Mesenchymal stem cell (in vitro differentiated cells and primary cell): Measurements from ENCODE around the gene SULF2.
A peak's percentile ranks its signal among the peaks of the same experiment; 100 is the strongest.

Experiments
- DNase-seq: peaks from one replicate; pipeline ENCODE4 v3.0.0-alpha.2; 2013
- H2AFZ ChIP-seq: one replicate; pipeline ENCODE4 v1.6.1; 2013; ENCODE audit warnings: low read depth, mild to moderate bottlenecking, control low read depth, inconsistent platforms, low read length, moderate library complexity
- H2AK5ac ChIP-seq: 2 replicates; pipeline ENCODE4 v1.6.1; 2013; ENCODE audit warnings: low read length, moderate library complexity, mild to moderate bottlenecking, inconsistent platforms; ENCODE audit not compliant: severe bottlenecking
- H2BK120ac ChIP-seq: one replicate; pipeline ENCODE4 v1.6.1; 2013; ENCODE audit warnings: low read depth, mild to moderate bottlenecking, inconsistent platforms, low read length, moderate library complexity
- H2BK12ac ChIP-seq, 2 experiments: one replicate each; pipeline ENCODE4 v1.6.1; 2013; ENCODE audit warnings: inconsistent platforms in 2 of 2, low read length in 2 of 2, mild to moderate bottlenecking in 2 of 2, moderate library complexity in 2 of 2, control low read depth in 1 of 2
- H2BK15ac ChIP-seq: one replicate; pipeline ENCODE4 v1.6.1; 2013; ENCODE audit warnings: mild to moderate bottlenecking, low read depth, inconsistent platforms; ENCODE audit not compliant: poor library complexity, severe bottlenecking
- H2BK5ac ChIP-seq: 2 replicates; pipeline ENCODE4 v1.6.1; 2013; ENCODE audit warnings: low read depth, mild to moderate bottlenecking, low read length, control low read depth, inconsistent platforms; ENCODE audit not compliant: poor library complexity, severe bottlenecking
- H3K14ac ChIP-seq, 2 experiments: one replicate each; pipeline ENCODE4 v1.6.1; 2013; ENCODE audit warnings: inconsistent platforms in 2 of 2, low read length in 2 of 2, control low read depth in 1 of 2, mild to moderate bottlenecking in 1 of 2, moderate library complexity in 1 of 2
- H3K18ac ChIP-seq, 2 experiments: one replicate each; pipeline ENCODE4 v1.6.1; 2013; ENCODE audit warnings: inconsistent platforms in 2 of 2, low read length in 2 of 2, control low read depth in 1 of 2, low read depth in 1 of 2, mild to moderate bottlenecking in 1 of 2
- H3K23ac ChIP-seq, 2 experiments: one replicate each; pipeline ENCODE4 v1.6.1; 2013; ENCODE audit warnings: inconsistent platforms in 2 of 2, low read length in 2 of 2, mild to moderate bottlenecking in 2 of 2, moderate library complexity in 2 of 2, control low read depth in 1 of 2
- H3K27ac ChIP-seq: 2 replicates; pipeline ENCODE4 v1.5.1; 2013; ENCODE audit warnings: mild to moderate bottlenecking, moderate library complexity, low read length, control low read depth, inconsistent platforms; ENCODE audit not compliant: poor library complexity, severe bottlenecking
- H3K27me3 ChIP-seq, 2 experiments: 2 replicates each; pipeline versions ENCODE4 v1.6.1 to v1.7.0; 2013; ENCODE audit warnings: low read length in 2 of 2, mild to moderate bottlenecking in 2 of 2, moderate library complexity in 2 of 2, control low read depth in 1 of 2, inconsistent platforms in 1 of 2; ENCODE audit not compliant: control insufficient read depth in 1 of 2, insufficient read depth in 1 of 2
- H3K36me3 ChIP-seq, 2 experiments: 2 replicates each; pipeline versions ENCODE4 v1.6.1 to v1.7.0; 2013; ENCODE audit warnings: low read length in 2 of 2, control low read depth in 1 of 2, inconsistent platforms in 1 of 2, low read depth in 1 of 2, mild to moderate bottlenecking in 1 of 2; ENCODE audit not compliant: insufficient read depth in 2 of 2, control insufficient read depth in 1 of 2
- H3K4ac ChIP-seq, 2 experiments: one replicate each; pipeline ENCODE4 v1.6.1; 2013; ENCODE audit warnings: inconsistent platforms in 2 of 2, low read length in 2 of 2, mild to moderate bottlenecking in 2 of 2, moderate library complexity in 2 of 2, control low read depth in 1 of 2, low read depth in 1 of 2
- H3K4me1 ChIP-seq: 2 replicates; pipeline ENCODE4 v1.6.1; 2013; ENCODE audit warnings: low read depth, low read length, control low read depth; ENCODE audit not compliant: control insufficient read depth, insufficient read depth
- H3K4me2 ChIP-seq: 2 replicates; pipeline ENCODE4 v1.6.1; 2013; ENCODE audit warnings: low read length, mild to moderate bottlenecking, inconsistent platforms; ENCODE audit not compliant: poor library complexity, severe bottlenecking
- H3K4me3 ChIP-seq, 2 experiments: 2 replicates each; pipeline versions ENCODE4 v1.5.1 to v1.7.0; 2013; ENCODE audit warnings: low read length in 2 of 2, mild to moderate bottlenecking in 2 of 2, control low read depth in 1 of 2, low read depth in 1 of 2; ENCODE audit not compliant: insufficient read depth in 1 of 2
- H3K79me1 ChIP-seq: replicated peaks from 2 replicates; pipeline ENCODE4 v1.6.1; 2013; ENCODE audit warnings: mild to moderate bottlenecking, control low read depth, low read length, inconsistent platforms; ENCODE audit not compliant: poor library complexity, severe bottlenecking
- H3K9ac ChIP-seq: 2 replicates; pipeline ENCODE4 v1.7.0; 2013; ENCODE audit warnings: mild to moderate bottlenecking, low read length, moderate library complexity
- H3K9me3 ChIP-seq: 2 replicates; pipeline ENCODE4 v1.7.0; 2013; ENCODE audit warnings: mild to moderate bottlenecking, low read length; ENCODE audit not compliant: control insufficient read depth
- H4K8ac ChIP-seq: one replicate; pipeline ENCODE4 v1.6.1; 2013; ENCODE audit warnings: inconsistent platforms, mild to moderate bottlenecking, low read length, moderate library complexity
- H4K91ac ChIP-seq: one replicate; pipeline ENCODE4 v1.6.1; 2013; ENCODE audit warnings: mild to moderate bottlenecking, low read length, inconsistent platforms
- WGBS: methylation state at CpG from one replicate; pipeline ENCODE4 v1.1.7; 2013; ENCODE audit warnings: mixed read lengths; 5-methylcytosine and 5-hydroxymethylcytosine counted together

The SULF2 gene

GRCh38 chr20:47664744-47665143 is 120.5 kb downstream of the SULF2 start:
- H3K36me3 ChIP-seq, result peaks cover 40 to 62% of the 10 kb centered on the region in 2 experiments
- no peak overlapping the region for H2BK5ac ChIP-seq
- H2BK12ac ChIP-seq, result no peak overlapping the region
- no peaks in the 10 kb centered on the region for H3K27me3 ChIP-seq
- peaks cover 7% of the 10 kb centered on the region for H3K4me1 ChIP-seq
- no peak for DNase-seq
- H3K4me2 ChIP-seq, result no peak overlapping the region
- WGBS, result 94% methylated on average over 12 of the region's 12 CpGs
- H2AK5ac ChIP-seq, result no peak overlapping the region
- H4K8ac ChIP-seq, result no peak overlapping the region
- no peak overlapping the region for H2AFZ ChIP-seq
- H2BK120ac ChIP-seq, result no peak overlapping the region
- no peak overlapping the region for H3K9ac ChIP-seq
- H4K91ac ChIP-seq, result no peak overlapping the region
- no peak overlapping the region for H3K14ac ChIP-seq
- no peak overlapping the region for H3K27ac ChIP-seq
- H3K9me3 ChIP-seq, result no peaks in the 10 kb centered on the region
- H3K23ac ChIP-seq, result no peak overlapping the region
- no peak overlapping the region for H3K4ac ChIP-seq
- no peak overlapping the region for H3K18ac ChIP-seq
- no peak overlapping the region for H2BK15ac ChIP-seq
- no peak overlapping the region for H3K4me3 ChIP-seq
- no peaks in the 10 kb centered on the region for H3K79me1 ChIP-seq

GRCh38 chr20:47664068-47664437 is 121.2 kb downstream of the SULF2 start:
- H2BK15ac ChIP-seq, result no peak overlapping the region
- H3K23ac ChIP-seq, result no peak overlapping the region
- H2BK120ac ChIP-seq, result no peak overlapping the region
- no peaks in the 10 kb centered on the region for H3K9me3 ChIP-seq
- H3K4me2 ChIP-seq, result no peak overlapping the region
- no peak for DNase-seq
- H2AK5ac ChIP-seq, result no peak overlapping the region
- no peak overlapping the region for H2BK5ac ChIP-seq
- H3K27me3 ChIP-seq, result no peaks in the 10 kb centered on the region
- H3K4me1 ChIP-seq, result peaks cover 7% of the 10 kb centered on the region
- no peak overlapping the region for H3K27ac ChIP-seq
- H3K9ac ChIP-seq, result peak overlapping the region; percentile 41
- H4K8ac ChIP-seq, result no peak overlapping the region
- H3K4me3 ChIP-seq, result no peak overlapping the region
- H3K14ac ChIP-seq, result no peak overlapping the region
- H3K18ac ChIP-seq, result no peak overlapping the region
- H2AFZ ChIP-seq, result no peak overlapping the region
- no peak overlapping the region for H4K91ac ChIP-seq
- WGBS, result 98% methylated on average over 2 of the region's 2 CpGs
- H2BK12ac ChIP-seq, result no peak overlapping the region
- H3K4ac ChIP-seq, result peak overlapping the region in 1 of 2 experiments; percentile 29
- H3K36me3 ChIP-seq, result peaks cover 47 to 59% of the 10 kb centered on the region in 2 experiments
- no peaks in the 10 kb centered on the region for H3K79me1 ChIP-seq

- Histone ChIP-seq H4K8ac (no peak overlapping the region), H3K27me3 (no peaks in the 10 kb centered on the region), H3K79me1 (no peaks in the 10 kb centered on the region), H2AFZ (no peak overlapping the region), H2BK12ac (no peak overlapping the region), H3K14ac (no peak overlapping the region), H3K23ac (no peak overlapping the region), H2BK15ac (no peak overlapping the region), H3K27ac (no peak overlapping the region), H3K36me3 (peaks cover 52 to 54% of the 10 kb centered on the region in 2 experiments), H2BK120ac (no peak overlapping the region), H3K4me3 (no peak overlapping the region), H3K18ac (no peak overlapping the region), H3K4me2 (no peak overlapping the region), H2AK5ac (peak overlapping the region; percentile 20), H4K91ac (no peak overlapping the region), H3K4me1 (peaks cover 7% of the 10 kb centered on the region), H3K9ac (peak overlapping the region; percentile 41), H3K4ac (no peak overlapping the region), H3K9me3 (no peaks in the 10 kb centered on the region), H2BK5ac (no peak overlapping the region)
- peak; percentile 79 for DNase-seq
- 62% methylated on average over 20 of the region's 20 CpGs for WGBS
Observed at GRCh38 chr20:47663354-47664067, 121.8 kb downstream of the SULF2 start.

- no peak overlapping the region for H3K4me3 ChIP-seq
- H3K14ac ChIP-seq, result no peak overlapping the region
- H4K91ac ChIP-seq, result no peak overlapping the region
- H3K4ac ChIP-seq, result no peak overlapping the region
- H3K79me1 ChIP-seq, result peaks cover 2% of the 10 kb centered on the region
- H3K9ac ChIP-seq, result no peak overlapping the region
- H2BK15ac ChIP-seq, result no peak overlapping the region
- H2BK5ac ChIP-seq, result no peak overlapping the region
- no peaks in the 10 kb centered on the region for H3K27me3 ChIP-seq
- H3K4me2 ChIP-seq, result no peak overlapping the region
- H3K18ac ChIP-seq, result peak overlapping the region in 1 of 2 experiments; percentile 28
- no peak overlapping the region for H4K8ac ChIP-seq
- H2BK120ac ChIP-seq, result no peak overlapping the region
- no peak overlapping the region for H2AFZ ChIP-seq
- H2BK12ac ChIP-seq, result no peak overlapping the region
- DNase-seq, result no peak
- no peak overlapping the region for H3K27ac ChIP-seq
- H2AK5ac ChIP-seq, result no peak overlapping the region
- H3K36me3 ChIP-seq, result peaks cover 53 to 60% of the 10 kb centered on the region in 2 experiments
- peaks cover 7% of the 10 kb centered on the region for H3K4me1 ChIP-seq
- 97% methylated on average over 15 of the region's 16 CpGs for WGBS
- H3K23ac ChIP-seq, result no peak overlapping the region
- H3K9me3 ChIP-seq, result no peaks in the 10 kb centered on the region
Observed at GRCh38 chr20:47662483-47663353, 122.6 kb downstream of the SULF2 start.
